Endothelial cell of umbilical vein (primary cell): ENCODE data around the gene WFIKKN1. TPM values are rescaled to one million over a fixed set of nuclear protein-coding genes. Genes with fewer than 3 reads are reported as not detected.

Experiments
- BruUV-seq: library from RNA; stranded (reverse); fragments of 400-500 nt; replicated peaks from 2 replicates; lab custom pipeline; 2021; lab: Mats Ljungman, UMichigan
- CTCF ChIA-PET: fragments of 300-600, 350-600 bp; sonication (Branson Sonifier 250); formaldehyde crosslinking; loops from one replicate; lab custom pipeline; 2021; ENCODE audit warnings: antibody characterized with exemption, inconsistent platforms; lab: Charles Lee
- POLR2A ChIA-PET: fragments of 300-600, 350-600 bp; sonication (Branson Sonifier 250); formaldehyde crosslinking; loops from one replicate; lab custom pipeline; 2021; ENCODE audit warnings: antibody characterized with exemption, inconsistent platforms; lab: Charles Lee
- DNase-seq: peaks from one replicate; pipeline ENCODE4 v3.0.0-alpha.2; 2011; ENCODE audit warnings: low read depth, low spot score
- FAIRE-seq: peaks from 2 replicates; lab custom pipeline; 2011; peaks lifted over from hg19 to GRCh38; lab: Jason Lieb, UNC
- H2AFZ ChIP-seq: 2 replicates; pipeline ENCODE4 v1.6.0; 2012; ENCODE audit warnings: low read depth, low read length, control low read depth, inconsistent platforms
- H3K27ac ChIP-seq: 2 replicates; pipeline ENCODE4 v1.5.1; 2011; ENCODE audit warnings: low read depth, mild to moderate bottlenecking, control low read depth, low read length, moderate library complexity; ENCODE audit not compliant: insufficient read depth
- H3K27me3 ChIP-seq, 2 experiments: 2 replicates each; pipeline versions ENCODE4 v1.6.0 to v1.6.1; 2011; ENCODE audit warnings: low read length in 2 of 2, mixed read lengths in 1 of 2; ENCODE audit not compliant: control insufficient read depth in 2 of 2, insufficient read depth in 2 of 2
- H3K36me3 ChIP-seq, 2 experiments: 2 replicates in 1 of 2; 3 replicates in 1 of 2; pipeline ENCODE4 v1.5.1; 2011; ENCODE audit warnings: low read length in 2 of 2, mild to moderate bottlenecking in 1 of 2, moderate library complexity in 1 of 2; ENCODE audit not compliant: control insufficient read depth in 2 of 2, insufficient read depth in 2 of 2; ENCODE audit errors: extremely low read depth in 1 of 2
- H3K4me1 ChIP-seq: 3 replicates; pipeline ENCODE4 v1.5.1; 2011; ENCODE audit warnings: mild to moderate bottlenecking, low read length; ENCODE audit not compliant: control insufficient read depth, insufficient read depth; ENCODE audit errors: extremely low read depth
- H3K4me2 ChIP-seq: 2 replicates; pipeline ENCODE4 v1.6.1; 2011; ENCODE audit warnings: low read length, control low read depth, mixed read lengths; ENCODE audit not compliant: insufficient read depth
- H3K4me3 ChIP-seq, 3 experiments: fragments of 200-600 bp in 1 of 3; sonication (generic), shearing (Covaris generic) in 1 of 3; replicated peaks in 1 of 3; 2 replicates each; pipeline ENCODE4 v1.5.1; 2011 to 2016; ENCODE audit warnings: control low read depth in 3 of 3, low read length in 3 of 3, mild to moderate bottlenecking in 2 of 3, inconsistent platforms in 1 of 3, low read depth in 1 of 3, moderate library complexity in 1 of 3; ENCODE audit not compliant: insufficient read depth in 1 of 3
- H3K79me2 ChIP-seq: 2 replicates; pipeline ENCODE4 v1.6.0; 2012; ENCODE audit warnings: low read length, inconsistent platforms; ENCODE audit not compliant: control insufficient read depth, insufficient read depth
- H3K9ac ChIP-seq: replicated peaks from 2 replicates; pipeline ENCODE3; 2011; ENCODE audit warnings: low read length, control low read depth; ENCODE audit not compliant: insufficient read depth; ENCODE audit errors: extremely low read depth
- H3K9me1 ChIP-seq: replicated peaks from 3 replicates; pipeline ENCODE4 v1.6.0; 2011; ENCODE audit warnings: mild to moderate bottlenecking, low read length; ENCODE audit not compliant: control insufficient read depth, insufficient read depth; ENCODE audit errors: extremely low read depth
- H3K9me3 ChIP-seq: replicated peaks from 2 replicates; pipeline ENCODE4 v1.5.1; 2012; ENCODE audit warnings: low read length, inconsistent platforms; ENCODE audit not compliant: control insufficient read depth, insufficient read depth
- H4K20me1 ChIP-seq: replicated peaks from 2 replicates; pipeline ENCODE3; 2011; ENCODE audit warnings: mild to moderate bottlenecking, low read length; ENCODE audit not compliant: control insufficient read depth, insufficient read depth; ENCODE audit errors: extremely low read depth
- EZH2 ChIP-seq: IDR thresholded peaks from 2 replicates; pipeline ENCODE4 v1.6.1; 2012; ENCODE audit warnings: borderline replicate concordance, low read depth, mild to moderate bottlenecking, moderate library complexity, low read length, inconsistent platforms; ENCODE audit not compliant: severe bottlenecking
- FOS ChIP-seq: IDR thresholded peaks from 2 replicates; pipeline ENCODE4 v1.6.1; 2011; ENCODE audit warnings: mild to moderate bottlenecking, low read length, moderate library complexity, borderline replicate concordance; ENCODE audit not compliant: insufficient read depth
- GATA2 ChIP-seq: IDR thresholded peaks from 2 replicates; pipeline ENCODE4 v1.7.0; 2011; ENCODE audit warnings: low read depth, mild to moderate bottlenecking, moderate library complexity, mixed read lengths, low read length; ENCODE audit not compliant: insufficient read length, insufficient read depth
- JUN ChIP-seq: IDR thresholded peaks from 2 replicates; pipeline ENCODE4 v1.6.1; 2011; ENCODE audit warnings: borderline replicate concordance, low read depth; ENCODE audit not compliant: insufficient read length, insufficient read depth
- MYC ChIP-seq: IDR thresholded peaks from one replicate; pipeline ENCODE4 v1.6.1; 2011; ENCODE audit warnings: mild to moderate bottlenecking, low read depth, low read length
- POLR2A ChIP-seq: IDR thresholded peaks from 2 replicates; pipeline ENCODE4 v1.6.1; 2012; ENCODE audit warnings: low read depth, mild to moderate bottlenecking, control low read depth, low read length
- POLR2AphosphoS5 ChIP-seq: IDR thresholded peaks from 2 replicates; pipeline ENCODE4 v1.6.1; 2012; ENCODE audit warnings: low read depth, mild to moderate bottlenecking, control low read depth, low read length, moderate library complexity; ENCODE audit not compliant: insufficient read depth
- dilution Hi-C: fragments of 300-500 bp; cut with MboI; formaldehyde crosslinking; loops from one replicate; pipeline ENCODE4 v1.15.0; 2019; ENCODE audit warnings: low sequenced_read_pairs; ENCODE audit not compliant: extremely low pct_ligation_motif_present
- intact Hi-C: fragments of 100-400 bp; cut with micrococcal nuclease; formaldehyde crosslinking; loops from one replicate; pipeline ENCODE4 v1.10.0; 2022
- polyA plus RNA-seq, 4 experiments: library from polyadenylated mRNA; depleted of rRNA in 3 of 4; stranded (reverse) in 3 of 4; unstranded in 1 of 4; fragments of >200 nt; gene quantifications; 2 replicates each; pipeline versions ENCODE4 v1.2.1 to v1.2.3, GENCODE V29; 2011 to 2012; ENCODE audit warnings: missing spikeins in 1 of 4
- total RNA-seq: library from RNA; stranded (reverse); gene quantifications from 2 replicates; pipeline ENCODE4 v1.2.3, GENCODE V29; 2021
- TF ChIP-seq, protein P1 (sequence below), 2 donors: IDR thresholded peaks; 1 replicate in 1 of 2; 2 replicates in 1 of 2; pipeline ENCODE4 v1.5.1; 2011; ENCODE audit warnings: low read length in 2 of 2, mild to moderate bottlenecking in 2 of 2, moderate library complexity in 2 of 2, control low read depth in 1 of 2, inconsistent platforms in 1 of 2, low read depth in 1 of 2; ENCODE audit not compliant: insufficient read depth in 1 of 2; ENCODE audit errors: extremely low read depth in 1 of 2
- TF ChIP-seq, protein P2 (sequence below): IDR thresholded peaks from 2 replicates; pipeline ENCODE4 v1.6.1; 2011; ENCODE audit not compliant: insufficient read depth, insufficient read length

WFIKKN1 gene
- total and polyA plus RNA-seq, 2 donors (not counting 3 experiments of a cell fraction or from before 2014, with no cell fraction given), result 0.06 to 0.40 TPM

DNA sequence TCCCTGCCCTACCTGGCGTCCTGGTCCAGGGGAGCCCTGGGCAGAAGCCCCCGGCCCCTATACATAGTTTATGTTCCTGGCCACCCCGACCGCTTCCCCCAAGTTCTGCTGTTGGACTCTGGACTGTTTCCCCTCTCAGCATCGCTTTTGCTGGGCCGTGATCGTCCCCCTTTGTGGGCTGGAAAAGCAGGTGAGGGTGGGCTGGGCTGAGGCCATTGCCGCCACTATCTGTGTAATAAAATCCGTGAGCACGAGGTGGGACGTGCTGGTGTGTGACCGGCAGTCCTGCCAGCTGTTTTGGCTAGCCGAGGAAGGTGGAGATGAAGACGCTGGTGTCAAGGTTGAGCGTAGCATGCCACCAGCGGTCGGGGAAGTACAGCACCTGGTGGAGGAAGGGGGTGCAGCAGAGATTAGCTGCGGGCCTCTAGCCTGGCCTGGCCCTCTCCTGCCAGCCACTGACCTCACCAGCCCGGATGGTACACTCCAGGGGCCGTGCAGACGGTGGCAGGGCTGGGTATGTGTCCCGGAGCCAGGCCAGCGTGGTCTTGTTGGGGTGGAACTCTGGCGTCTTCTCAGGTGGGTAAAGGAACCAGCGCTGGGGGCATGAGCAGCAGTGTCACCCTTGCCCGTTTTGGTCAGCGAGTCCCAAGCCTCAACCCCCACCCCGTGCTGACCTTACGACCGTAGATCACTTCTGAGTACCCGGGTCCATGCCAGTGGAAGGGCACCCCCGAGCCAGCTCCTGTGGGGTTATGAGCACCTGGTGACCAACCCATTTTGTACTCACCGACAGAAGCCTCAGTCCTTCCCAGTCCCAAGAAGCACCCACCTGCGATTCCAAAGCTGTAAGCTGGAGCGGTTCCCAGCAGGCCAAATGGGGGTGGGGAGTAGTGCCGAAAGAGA, 52.0 kb downstream of the WFIKKN1 start:
- no peak overlapping the region for H3K9ac ChIP-seq
- BruUV-seq, result no TSS peak

More for the DNA sequence above, 52.0 kb downstream of the WFIKKN1 start:
- H3K27me3 ChIP-seq, result no peaks in the 10 kb centered on the region
- peaks cover 31% of the 10 kb centered on the region for H3K79me2 ChIP-seq
- no peak for TF ChIP-seq MYC
- TF ChIP-seq JUN, result no peak
- TF ChIP-seq, protein P1, sequence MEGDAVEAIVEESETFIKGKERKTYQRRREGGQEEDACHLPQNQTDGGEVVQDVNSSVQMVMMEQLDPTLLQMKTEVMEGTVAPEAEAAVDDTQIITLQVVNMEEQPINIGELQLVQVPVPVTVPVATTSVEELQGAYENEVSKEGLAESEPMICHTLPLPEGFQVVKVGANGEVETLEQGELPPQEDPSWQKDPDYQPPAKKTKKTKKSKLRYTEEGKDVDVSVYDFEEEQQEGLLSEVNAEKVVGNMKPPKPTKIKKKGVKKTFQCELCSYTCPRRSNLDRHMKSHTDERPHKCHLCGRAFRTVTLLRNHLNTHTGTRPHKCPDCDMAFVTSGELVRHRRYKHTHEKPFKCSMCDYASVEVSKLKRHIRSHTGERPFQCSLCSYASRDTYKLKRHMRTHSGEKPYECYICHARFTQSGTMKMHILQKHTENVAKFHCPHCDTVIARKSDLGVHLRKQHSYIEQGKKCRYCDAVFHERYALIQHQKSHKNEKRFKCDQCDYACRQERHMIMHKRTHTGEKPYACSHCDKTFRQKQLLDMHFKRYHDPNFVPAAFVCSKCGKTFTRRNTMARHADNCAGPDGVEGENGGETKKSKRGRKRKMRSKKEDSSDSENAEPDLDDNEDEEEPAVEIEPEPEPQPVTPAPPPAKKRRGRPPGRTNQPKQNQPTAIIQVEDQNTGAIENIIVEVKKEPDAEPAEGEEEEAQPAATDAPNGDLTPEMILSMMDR (IDR thresholded peaks at IDR 0.05; ENCODE audit: extremely low read depth in 1 of 2, insufficient read depth in 1 of 2, low read depth in 1 of 2, low read length in 2 of 2), result no peak
- no peak for TF ChIP-seq POLR2AphosphoS5
- no peak for TF ChIP-seq FOS
- TF ChIP-seq GATA2, result no peak
- TF ChIP-seq, protein P2, sequence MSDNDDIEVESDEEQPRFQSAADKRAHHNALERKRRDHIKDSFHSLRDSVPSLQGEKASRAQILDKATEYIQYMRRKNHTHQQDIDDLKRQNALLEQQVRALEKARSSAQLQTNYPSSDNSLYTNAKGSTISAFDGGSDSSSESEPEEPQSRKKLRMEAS, result no peak
- TF ChIP-seq EZH2, result no peak
- TF ChIP-seq POLR2A, result no peak
- intact Hi-C loops (no loop called here), dilution Hi-C loops (no loop called here)
- H3K4me3 ChIP-seq, result no peak overlapping the region
- H4K20me1 ChIP-seq, result no peaks in the 10 kb centered on the region
- no peaks in the 10 kb centered on the region for H3K9me3 ChIP-seq
- CTCF ChIA-PET, result no interaction called here
- H3K27ac ChIP-seq, result no peak overlapping the region
- FAIRE-seq (no peak), DNase-seq (no peak)
- POLR2A ChIA-PET, result no interaction called here
- H3K4me1 ChIP-seq, result peaks cover 20% of the 10 kb centered on the region
- H3K9me1 ChIP-seq, result no peaks in the 10 kb centered on the region
- no peak overlapping the region for H2AFZ ChIP-seq
- H3K36me3 ChIP-seq, result peaks cover 7 to 19% of the 10 kb centered on the region in 2 experiments
- no peak overlapping the region for H3K4me2 ChIP-seq
